KMS-11 (cell line): ENCODE data around the gene PARP8.

Experiments
- H2AFZ ChIP-seq: fragments of 200-600 bp; sonication (generic); 2 replicates; pipeline ENCODE4 v1.6.1; 2016; ENCODE audit warnings: antibody characterized with exemption, mixed run types, low read depth
- H3K27ac ChIP-seq: fragments of 200-600 bp; sonication (generic); 2 replicates; pipeline ENCODE4 v1.6.1; 2016; ENCODE audit warnings: mild to moderate bottlenecking, mixed run types
- H3K27me3 ChIP-seq: fragments of 200-600 bp; sonication (generic); 2 replicates; pipeline ENCODE4 v1.6.1; 2017; ENCODE audit warnings: mild to moderate bottlenecking, low read depth, mixed run types, moderate library complexity; ENCODE audit not compliant: insufficient read depth
- H3K36me3 ChIP-seq: fragments of 200-600 bp; sonication (generic); 2 replicates; pipeline ENCODE4 v1.6.1; 2017; ENCODE audit warnings: mild to moderate bottlenecking, mixed run types; ENCODE audit not compliant: insufficient read depth
- H3K4me1 ChIP-seq: fragments of 200-600 bp; sonication (generic); 2 replicates; pipeline ENCODE4 v1.6.1; 2016; ENCODE audit warnings: mild to moderate bottlenecking, low read depth, mixed run types; ENCODE audit not compliant: poor library complexity, severe bottlenecking
- H3K4me2 ChIP-seq: fragments of 200-600 bp; sonication (generic); 2 replicates; pipeline ENCODE4 v1.7.0; 2016; ENCODE audit warnings: mild to moderate bottlenecking, mixed run types
- H3K4me3 ChIP-seq: fragments of 200-600 bp; sonication (generic); IDR thresholded peaks from 2 replicates; pipeline ENCODE4 v1.6.1; 2017; ENCODE audit warnings: low read depth, low read length, mixed read lengths; ENCODE audit not compliant: insufficient read depth
- H3K79me2 ChIP-seq: fragments of 200-600 bp; sonication (generic); 2 replicates; pipeline ENCODE4 v1.6.1; 2016; ENCODE audit warnings: low read depth, mixed run types; ENCODE audit not compliant: insufficient read depth
- H3K9ac ChIP-seq: fragments of 200-600 bp; sonication (generic); 2 replicates; pipeline ENCODE4 v1.6.1; 2016; ENCODE audit warnings: mild to moderate bottlenecking, mixed run types
- H4K20me1 ChIP-seq: fragments of 200-600 bp; sonication (generic); 2 replicates; pipeline ENCODE4 v1.6.1; 2016; ENCODE audit warnings: mild to moderate bottlenecking, mixed run types; ENCODE audit not compliant: insufficient read depth
- CTCF ChIP-seq: fragments of 200-600 bp; sonication (generic); conservative IDR thresholded peaks from 2 replicates; pipeline ENCODE4 v1.6.1; 2017; ENCODE audit warnings: low read depth, mild to moderate bottlenecking, antibody characterized with exemption, low read length, moderate library complexity, mixed read lengths

The PARP8 gene

GRCh38 chr5:50759526-50760270, 93.3 kb downstream of the PARP8 start:
- Histone ChIP-seq H3K4me1 (no peaks in the 10 kb centered on the region), H3K27me3 (no peaks in the 10 kb centered on the region), H2AFZ (no peak overlapping the region), H3K36me3 (no peaks in the 10 kb centered on the region; the same call in 1 of the 2 replicates), H3K4me3 (no peak overlapping the region), H4K20me1 (no peaks in the 10 kb centered on the region), H3K4me2 (no peak overlapping the region), H3K9ac (no peak overlapping the region), H3K79me2 (no peaks in the 10 kb centered on the region), H3K27ac (no peak overlapping the region)
- TF ChIP-seq CTCF, result no peak

DNA sequence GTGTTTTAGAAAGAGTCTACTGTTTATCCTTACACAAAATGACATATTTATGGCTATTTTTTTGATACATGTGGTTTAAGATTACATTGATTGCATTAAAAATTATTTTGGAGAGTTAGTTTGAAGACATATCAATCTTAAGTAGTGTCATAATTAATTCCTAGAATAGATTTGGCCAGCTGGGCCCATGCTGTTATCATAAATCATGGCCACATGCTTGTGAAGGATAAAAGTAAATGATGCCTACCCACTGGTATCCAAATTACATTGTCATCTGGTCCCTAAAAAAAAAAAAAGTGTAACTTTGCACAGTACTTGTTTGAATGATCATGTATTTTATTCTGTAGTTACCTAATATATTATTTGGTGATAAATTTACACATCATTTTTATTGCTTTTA, 96.9 kb downstream of the PARP8 start:
- Histone ChIP-seq H3K9ac (no peak overlapping the region), H3K36me3 (no peaks in the 10 kb centered on the region), H3K4me3 (no peak overlapping the region), H3K79me2 (no peaks in the 10 kb centered on the region), H3K4me2 (no peak overlapping the region), H2AFZ (no peak overlapping the region), H3K27ac (no peak overlapping the region), H4K20me1 (no peaks in the 10 kb centered on the region), H3K4me1 (peaks cover 14% of the 10 kb centered on the region), H3K27me3 (no peaks in the 10 kb centered on the region)
- no peak for TF ChIP-seq CTCF

DNA sequence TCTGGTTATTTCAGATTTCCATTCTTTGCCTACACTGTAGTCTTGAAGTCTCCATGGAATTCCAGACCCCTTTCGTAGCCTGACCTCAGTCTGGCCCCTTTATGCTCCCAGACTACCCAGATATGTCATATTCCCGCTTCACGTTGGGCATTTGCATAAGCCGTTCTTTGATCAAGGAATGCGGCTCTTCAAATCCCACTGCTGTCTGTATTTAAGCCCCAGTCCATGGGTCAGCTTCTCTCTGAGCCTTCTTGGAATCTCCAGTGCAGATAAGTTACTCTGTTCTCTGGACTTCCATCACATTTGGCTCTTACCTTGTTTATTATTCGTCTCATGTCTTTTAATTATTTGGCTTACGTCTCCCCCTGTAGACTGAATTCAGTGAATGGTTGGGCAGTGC, 97.4 kb downstream of the PARP8 start:
- no peak for TF ChIP-seq CTCF
- no peak overlapping the region for H3K9ac ChIP-seq
- no peak overlapping the region for H3K4me2 ChIP-seq
- no peaks in the 10 kb centered on the region for H4K20me1 ChIP-seq
- H3K36me3 ChIP-seq, result no peaks in the 10 kb centered on the region
- no peaks in the 10 kb centered on the region for H3K27me3 ChIP-seq
- H3K27ac ChIP-seq, result no peak overlapping the region
- H3K79me2 ChIP-seq, result no peaks in the 10 kb centered on the region
- H3K4me3 ChIP-seq, result no peak overlapping the region
- H3K4me1 ChIP-seq, result peaks cover 14% of the 10 kb centered on the region
- no peak overlapping the region for H2AFZ ChIP-seq

DNA sequence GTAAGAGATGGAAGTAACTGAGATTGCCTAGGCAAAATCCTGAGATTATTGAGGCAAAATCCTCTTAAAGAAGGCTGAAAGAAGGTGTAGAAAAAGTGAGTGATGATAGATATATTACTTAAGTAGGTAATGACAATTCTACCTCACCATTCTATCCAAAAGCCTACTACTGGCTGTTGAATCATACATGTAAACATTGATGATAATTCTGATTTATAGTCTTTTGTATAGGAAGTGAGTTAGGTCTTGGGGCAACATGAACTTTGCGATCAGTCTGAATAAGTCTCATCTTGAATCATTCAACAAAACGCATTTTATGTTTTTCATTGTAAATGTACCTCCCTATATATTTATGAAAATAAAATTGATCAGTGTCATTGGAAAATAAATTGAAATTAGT, 99.6 kb downstream of the PARP8 start:
- Histone ChIP-seq H3K27me3 (no peaks in the 10 kb centered on the region), H3K79me2 (no peaks in the 10 kb centered on the region), H2AFZ (no peak overlapping the region), H3K36me3 (no peaks in the 10 kb centered on the region), H3K27ac (no peak overlapping the region), H3K4me2 (no peak overlapping the region), H3K4me3 (no peak overlapping the region), H3K9ac (no peak overlapping the region), H4K20me1 (no peaks in the 10 kb centered on the region), H3K4me1 (peaks cover 14% of the 10 kb centered on the region)
- TF ChIP-seq CTCF, result no peak
